AML-193 (cell line): ENCODE measurements around the gene LRRC3C.
A peak's percentile ranks its signal among the peaks of the same experiment; 100 is the strongest.

Source experiments
- DNase-seq, 2 experiments: peaks; one replicate each; lab custom pipeline; 2025; lab: John Stamatoyannopoulos, UW

Gene LRRC3C

DNA sequence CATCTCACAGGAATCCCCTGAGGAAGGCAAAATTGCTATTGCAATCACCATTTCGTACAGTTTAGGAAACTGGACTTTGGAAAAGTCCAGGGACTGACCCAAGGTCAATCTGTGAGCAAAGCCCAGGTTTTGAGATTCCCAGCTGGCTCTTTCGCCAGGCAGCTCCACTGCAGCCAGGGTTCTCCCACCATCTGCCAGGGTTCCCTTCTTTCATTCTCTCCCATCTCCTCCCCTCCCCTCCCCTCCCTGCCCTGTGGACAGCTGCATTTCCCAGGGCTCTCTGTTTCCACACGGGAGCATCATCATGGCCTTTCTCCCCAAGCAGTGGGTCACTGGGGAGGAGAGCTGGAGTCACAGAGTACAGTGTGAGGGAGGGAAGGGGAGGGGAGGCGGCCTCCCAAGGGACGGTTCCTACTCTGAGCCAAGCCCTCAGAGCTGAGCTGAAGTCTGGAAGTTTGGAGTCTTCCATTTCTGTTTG, 23.4 kb downstream of the LRRC3C start:
- no peak for DNase-seq

DNA sequence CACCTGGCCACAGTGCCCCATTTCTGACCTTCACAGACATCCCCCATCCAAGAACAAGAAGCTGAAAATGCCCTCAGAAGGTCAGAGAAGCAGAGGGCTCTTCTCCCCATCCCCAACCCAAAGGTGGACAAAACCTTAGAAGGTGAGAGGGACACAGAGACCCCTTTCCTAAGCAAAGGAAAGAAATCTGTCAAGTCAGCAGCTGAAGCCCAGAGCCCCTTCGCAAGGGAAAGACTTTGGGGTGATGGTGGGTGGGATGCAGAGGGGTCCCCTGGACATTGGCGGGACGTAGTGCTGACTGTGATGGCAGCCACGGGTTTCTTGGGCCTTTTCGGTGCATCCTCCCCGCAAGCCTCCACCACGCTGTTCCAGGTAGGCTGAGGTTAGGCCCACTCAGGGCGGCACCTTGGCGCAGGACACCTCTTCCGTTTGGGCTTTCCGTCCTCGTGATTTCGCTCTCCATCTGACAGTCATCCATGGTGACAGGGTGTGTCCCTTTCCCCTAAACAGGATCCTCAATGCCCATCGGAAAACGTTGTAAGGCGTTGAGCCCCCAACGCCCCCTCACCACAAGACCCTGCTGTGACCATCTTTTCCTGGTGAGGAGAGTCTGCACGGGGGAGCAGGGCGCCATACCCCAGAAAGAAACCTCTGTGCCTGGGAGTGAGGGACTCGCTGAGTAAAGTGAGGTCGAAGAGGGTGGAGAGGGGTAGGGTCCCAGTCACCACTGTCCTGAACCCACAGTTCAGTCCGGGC, 24.6 kb downstream of the LRRC3C start:
- no peak for DNase-seq

DNA sequence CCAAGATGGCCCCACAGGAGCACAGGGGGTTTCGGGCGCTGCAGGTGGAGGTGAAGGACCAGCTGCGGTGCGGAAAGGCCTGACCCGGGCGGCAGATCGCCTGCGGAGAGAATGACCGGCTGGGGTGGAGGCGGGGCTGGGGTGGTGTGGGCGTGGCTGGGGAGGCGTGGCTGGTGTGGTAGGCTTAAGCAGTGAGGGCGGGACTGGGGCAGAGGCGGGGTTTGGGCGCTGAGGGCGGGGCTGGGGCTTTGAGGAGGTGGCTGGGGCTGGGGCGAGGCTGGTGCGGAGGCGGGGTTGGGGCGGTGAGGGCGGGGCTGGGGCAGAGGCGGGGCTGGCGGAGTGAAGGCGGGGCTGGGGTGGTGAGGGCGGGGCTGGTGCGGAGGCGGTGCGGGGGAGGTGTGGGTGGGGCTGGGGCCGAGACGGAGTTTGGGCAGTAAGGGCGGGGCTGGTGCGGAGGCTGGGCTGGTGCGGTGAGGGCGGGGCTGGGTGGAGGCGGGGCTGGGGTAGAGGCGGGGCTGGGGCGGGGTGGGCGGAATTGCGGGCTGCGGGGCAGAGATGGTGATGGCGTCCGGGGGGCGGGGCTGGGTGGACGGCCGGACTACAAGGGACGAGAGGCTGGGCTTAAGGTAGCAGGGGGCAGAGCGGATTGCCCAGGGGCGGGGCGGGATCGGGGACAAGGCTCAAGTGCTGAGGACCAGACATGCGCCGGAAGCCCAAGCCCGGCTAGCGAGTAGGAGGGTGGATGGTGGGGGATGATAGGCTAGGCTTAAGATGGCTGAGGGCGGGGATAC, 25.3 kb downstream of the LRRC3C start:
- DNase-seq = peak; percentile 96 to 97

DNA sequence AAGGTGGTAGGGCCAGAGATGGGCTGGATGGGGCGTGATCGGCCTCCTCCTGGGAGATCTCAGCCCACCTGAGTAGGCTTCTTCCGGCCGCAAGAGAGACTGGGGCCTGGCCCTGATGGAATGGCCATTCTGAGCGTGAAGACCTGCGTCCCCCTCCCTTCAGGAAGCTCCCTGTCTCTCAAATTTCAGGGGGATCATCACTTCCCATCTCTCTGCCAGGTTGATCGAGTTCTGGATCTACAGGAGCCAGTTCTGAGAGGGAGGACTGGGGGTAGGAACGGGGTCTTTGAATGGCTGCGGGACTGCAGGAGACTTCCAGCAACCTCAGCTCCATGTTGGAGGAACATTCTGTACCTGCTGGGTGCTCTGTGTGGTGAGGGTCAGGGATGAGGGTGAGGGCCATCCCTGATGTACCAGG, 25.9 kb downstream of the LRRC3C start:
- no peak for DNase-seq

DNA sequence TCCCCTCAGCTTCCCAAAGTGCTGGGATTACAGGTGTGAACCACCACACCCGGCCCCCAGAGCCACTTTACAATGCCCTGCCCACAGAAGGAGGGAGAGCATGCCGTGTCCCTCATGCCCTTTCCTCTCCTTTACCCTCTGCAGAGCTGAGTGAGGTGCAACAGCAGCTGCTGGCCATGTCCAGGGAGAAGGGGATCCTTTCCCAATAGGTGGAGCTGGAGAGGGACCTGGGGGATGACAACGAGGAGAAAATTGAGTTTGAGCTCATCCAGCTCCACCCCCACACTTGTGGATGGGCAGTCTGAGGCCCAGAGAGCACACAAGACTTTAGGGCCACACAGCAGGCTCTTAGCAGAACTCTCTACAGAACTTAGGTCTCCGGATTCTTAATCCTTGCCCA, 27.3 kb downstream of the LRRC3C start:
- DNase-seq = no peak

DNA sequence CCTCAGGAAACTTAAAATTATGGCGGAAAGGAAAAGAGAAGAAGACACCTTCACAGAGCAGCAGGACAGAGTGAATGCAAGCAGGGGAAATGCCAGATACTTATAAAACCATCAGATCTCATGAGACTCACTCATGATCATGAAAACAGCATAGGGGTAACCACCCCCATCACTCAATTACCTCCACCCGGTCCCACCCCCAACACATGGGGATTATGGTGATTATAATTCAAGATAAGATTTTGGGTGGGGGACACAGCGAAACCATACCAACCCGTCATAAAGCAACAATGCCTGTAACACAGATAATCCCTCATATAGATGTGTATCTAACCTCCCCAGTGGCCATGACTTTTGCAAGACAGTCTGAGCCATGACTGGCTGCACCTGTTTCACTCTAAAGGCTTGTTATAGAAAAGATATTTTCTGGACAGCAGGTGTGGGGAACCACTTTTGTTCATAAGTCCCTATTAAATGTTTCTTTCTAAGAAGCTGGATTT, 28.2 kb downstream of the LRRC3C start:
- no peak for DNase-seq

DNA sequence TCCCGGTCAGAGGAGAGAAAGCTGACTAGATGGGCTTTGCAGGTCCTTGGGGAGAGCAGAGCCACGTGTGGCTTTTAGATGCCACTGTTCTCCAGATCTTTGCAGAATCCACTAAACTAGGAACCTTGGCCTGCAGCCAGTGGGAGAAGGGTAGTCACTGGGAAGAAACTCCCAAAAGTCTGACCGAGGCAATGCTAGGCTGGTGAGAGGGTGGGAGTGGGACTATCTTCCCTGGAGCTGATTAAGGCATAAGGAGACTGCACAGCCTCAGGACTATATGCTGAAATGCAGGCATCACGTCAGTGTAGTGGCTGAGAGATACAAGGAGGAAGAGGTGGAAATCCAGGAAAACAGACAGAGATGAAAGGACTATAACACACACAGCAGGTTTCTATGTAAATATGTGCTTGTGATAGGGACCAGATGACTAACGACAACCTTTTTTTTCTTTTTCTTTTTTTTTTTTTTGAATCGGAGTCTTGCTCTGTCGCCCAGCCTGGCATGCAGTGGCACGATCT, 33.1 kb downstream of the LRRC3C start:
- DNase-seq = no peak

DNA sequence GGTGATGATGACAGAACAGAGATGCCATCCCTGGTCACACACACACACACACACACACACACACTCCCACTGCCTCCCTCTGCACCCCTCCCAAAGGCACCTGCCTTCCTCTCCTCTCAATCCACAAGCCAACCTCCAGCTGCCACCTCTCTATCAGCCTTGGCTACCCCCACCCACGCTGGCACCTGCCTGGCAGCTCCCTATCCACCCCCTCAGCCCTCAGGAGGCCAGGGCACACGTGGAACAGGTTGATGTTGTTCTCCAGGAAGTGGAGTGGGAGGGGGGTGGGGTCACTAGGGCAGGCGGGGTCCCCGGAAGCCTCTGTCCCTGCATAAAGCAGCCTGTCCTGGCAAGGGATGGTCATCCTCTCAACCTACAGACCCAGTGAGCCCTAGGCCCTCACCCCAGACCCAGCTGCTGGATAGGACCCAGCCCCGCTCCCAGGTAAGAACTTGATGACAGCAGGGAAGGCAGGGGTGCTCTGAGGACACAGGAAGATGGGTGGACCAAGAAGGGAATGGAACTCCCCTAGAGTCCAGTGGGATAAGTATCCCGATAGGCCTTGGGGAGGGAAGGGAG, 35.2 kb downstream of the LRRC3C start, which contains the start of gene GSDMA:
TSS of gene GSDMA (plus strand) at position 363 of the 579 bp plus-strand sequence. CDS start 2,684 bp downstream, outside the sequence.
- DNase-seq = no peak

DNA sequence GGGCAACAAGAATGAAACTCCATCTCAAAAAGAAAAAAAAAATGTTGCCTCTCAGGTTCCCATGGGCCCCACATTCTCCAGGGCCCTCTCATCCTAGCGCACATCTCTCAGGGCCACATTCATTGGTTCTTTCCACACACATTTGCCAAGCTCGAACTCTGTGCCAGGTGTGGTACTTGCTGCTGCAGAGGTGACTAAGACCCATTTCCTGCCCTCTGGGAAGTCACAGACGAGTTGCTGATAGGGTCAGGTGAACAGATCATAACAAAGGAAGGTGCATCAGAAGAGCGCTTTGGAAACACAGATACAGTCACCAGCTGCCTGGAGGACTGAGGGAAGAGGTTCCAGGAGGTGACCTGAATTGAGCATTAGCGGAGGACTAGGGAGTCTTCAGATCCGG, 36.3 kb downstream of the LRRC3C start:
- DNase-seq = no peak

DNA sequence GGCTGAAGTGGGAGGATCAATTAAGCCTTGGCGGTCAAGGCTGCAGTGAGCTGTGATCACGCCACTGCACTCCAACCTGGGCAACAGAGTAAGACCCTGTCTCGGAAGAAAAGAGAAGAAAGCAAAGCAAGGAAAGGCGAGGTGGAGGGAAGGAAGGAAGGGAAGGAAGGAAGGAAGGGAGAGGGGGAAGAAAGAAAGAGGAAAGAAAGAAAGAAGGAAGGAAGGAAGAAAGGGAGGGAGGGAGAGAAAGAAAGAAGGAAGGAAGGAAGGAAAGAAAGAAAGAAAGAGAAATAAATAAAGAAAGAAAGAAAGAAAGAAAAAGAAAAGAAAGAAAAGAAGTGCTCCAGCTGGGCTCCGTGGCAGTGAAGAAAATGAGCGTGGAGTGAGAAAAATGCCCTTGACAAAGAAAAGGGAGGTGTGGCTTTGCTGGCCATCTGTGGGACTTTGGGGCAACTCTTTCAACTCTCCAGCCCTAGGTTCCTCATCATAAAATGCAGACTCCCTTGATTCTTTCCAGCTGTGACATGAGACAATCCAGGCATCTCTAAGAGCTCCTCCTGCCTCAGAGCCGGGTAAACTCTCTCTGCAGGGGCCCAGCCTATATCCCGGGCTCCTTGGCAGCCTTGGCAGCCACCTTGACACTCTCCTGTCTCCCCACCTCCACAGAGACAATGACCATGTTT, 37.6 kb downstream of the LRRC3C start:
- DNase-seq = no peak

DNA sequence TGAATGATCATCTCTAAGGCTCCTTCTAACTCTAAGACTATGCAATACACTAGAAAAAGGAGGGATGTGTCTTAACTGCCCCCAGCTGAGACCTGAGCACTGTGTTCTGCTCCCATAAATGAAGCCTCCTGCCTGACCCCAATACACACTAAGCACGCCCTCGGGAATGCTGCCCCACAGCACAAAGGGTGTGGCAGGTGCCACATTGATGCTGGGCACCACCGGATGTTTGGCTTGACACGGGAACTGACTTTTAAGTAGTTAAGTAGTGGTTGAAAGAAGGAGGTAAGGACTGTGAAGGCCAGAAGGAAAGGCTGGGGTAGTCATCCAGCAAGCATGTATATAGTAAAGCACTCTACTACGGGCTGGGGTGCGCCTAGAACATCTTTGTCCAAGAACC, 39.2 kb downstream of the LRRC3C start:
- no peak for DNase-seq

DNA sequence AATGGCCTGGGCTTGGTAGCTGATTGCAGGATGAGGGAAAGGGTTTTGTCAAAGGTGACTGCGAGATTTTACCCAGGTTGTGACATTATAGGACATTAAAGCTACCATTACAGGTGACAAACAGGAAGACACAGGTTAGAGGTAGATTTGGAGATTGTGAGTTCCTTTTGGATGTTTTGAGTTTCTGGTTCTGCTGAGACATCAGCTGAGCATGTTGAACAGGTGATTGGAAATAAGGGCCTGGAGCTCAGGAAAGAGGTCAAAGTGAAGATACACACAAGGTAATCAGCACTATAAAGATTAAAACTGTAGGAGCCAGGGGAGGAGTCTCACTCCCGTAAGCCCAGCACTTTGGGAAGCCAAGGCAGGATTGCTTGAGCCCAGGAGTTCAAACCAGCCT, 41.2 kb downstream of the LRRC3C start:
- DNase-seq = no peak

DNA sequence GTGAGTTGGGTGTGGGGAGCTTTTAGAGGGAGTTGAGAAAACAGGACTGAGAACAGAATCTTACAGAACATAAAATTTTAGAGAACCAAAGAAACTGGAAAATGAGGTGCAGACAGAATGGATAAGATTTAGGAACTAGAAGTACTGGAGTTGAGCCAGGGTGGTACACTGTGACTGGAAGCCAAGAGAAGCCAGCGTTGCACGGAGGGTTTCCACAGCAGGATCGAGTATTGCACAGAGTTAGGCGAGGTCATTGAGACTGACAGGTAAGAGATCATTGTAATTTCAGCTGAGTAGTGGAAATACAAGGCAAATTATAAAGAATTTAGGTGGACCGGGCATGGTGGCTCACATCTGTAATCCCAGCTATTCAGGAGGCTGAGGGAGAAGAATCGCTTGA, 41.8 kb downstream of the LRRC3C start:
- DNase-seq = no peak

DNA sequence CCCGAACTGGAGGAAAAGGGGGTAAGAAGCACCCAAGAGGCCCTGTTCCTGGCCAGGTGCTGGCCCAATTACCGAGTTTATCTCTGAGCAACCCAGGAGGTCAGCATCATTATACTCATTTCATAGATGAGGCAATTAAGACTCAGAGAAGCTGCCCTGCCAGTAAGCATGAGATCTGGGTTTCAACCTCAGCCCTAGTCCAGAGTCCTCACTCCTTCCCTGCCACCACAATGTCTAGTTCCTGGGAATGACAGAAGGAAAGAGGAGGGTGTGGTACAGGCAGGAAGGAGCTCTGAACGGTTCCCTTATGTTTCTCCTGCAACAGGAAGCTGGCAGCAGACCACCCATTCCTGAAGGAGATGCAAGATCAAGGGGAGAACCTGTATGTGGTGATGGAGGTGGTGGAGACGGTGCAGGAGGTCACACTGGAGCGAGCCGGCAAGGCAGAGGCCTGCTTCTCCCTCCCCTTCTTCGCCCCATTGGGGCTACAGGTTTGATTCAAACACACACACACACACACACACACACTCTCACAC, 42.7 kb downstream of the LRRC3C start:
- no peak for DNase-seq

DNA sequence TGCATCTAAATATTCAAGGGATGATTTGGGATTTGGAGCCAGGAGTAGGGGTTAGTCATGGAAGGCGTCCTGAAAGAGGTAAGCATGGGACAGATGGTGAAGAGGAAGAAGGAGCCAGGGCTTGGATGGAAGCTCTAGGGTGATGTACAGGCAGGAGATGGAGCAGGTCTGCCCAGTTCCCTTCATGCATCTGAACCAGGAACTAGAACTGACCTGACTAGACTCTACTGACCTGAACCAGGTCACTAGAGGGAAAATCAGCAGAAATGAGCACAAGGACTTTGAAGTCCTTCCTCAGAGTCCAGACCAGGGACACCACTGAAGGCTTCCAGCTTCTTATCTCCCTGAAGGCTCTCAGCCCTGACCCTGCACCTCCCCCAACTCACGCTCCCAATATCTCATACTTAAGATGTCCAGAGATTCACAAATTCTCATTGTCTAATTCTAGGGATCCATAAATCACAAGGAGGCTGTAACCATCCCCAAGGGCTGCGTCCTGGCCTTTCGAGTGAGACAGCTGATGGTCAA, 43.6 kb downstream of the LRRC3C start:
- no peak for DNase-seq

DNA sequence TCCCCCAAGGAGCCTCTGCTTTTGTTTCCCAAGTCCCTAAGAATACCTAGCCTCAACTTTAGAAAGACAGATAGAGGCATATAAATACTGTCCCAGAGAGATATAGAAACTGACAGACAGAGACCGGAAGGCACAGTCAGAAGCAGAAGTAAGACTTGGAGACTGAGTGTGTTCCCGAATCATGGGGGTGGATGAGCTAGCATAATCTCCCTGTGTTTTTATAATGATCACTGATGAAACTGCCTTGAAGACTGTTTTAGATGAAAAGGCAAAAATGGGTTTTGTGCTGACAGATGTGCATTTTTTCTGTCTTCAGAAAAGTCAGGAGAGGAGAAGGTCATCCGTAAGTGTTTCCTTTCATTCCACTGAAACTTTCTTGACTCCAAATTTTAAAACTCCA, 44.7 kb downstream of the LRRC3C start:
- DNase-seq = peak; percentile 36 to 46

DNA sequence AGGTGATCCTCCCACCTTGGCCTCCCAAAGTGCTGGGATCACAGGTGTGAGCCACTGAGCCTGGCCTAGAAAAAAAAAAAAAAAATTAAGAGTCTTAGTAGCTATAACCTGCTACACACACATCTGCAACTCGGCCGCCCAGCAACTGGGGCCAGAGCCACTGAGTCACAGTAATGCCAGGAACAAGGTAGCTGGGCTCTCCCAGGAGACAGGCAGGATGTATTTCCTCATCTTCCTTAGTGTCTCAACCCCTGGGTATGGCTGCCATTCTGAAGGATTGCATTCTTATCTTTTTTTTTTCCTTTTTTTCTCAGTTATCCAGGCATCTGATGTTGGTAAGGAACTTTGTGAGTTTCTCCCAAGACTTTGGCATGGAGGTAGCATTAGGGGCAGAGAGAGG, 46.0 kb downstream of the LRRC3C start:
- DNase-seq = no peak

DNA sequence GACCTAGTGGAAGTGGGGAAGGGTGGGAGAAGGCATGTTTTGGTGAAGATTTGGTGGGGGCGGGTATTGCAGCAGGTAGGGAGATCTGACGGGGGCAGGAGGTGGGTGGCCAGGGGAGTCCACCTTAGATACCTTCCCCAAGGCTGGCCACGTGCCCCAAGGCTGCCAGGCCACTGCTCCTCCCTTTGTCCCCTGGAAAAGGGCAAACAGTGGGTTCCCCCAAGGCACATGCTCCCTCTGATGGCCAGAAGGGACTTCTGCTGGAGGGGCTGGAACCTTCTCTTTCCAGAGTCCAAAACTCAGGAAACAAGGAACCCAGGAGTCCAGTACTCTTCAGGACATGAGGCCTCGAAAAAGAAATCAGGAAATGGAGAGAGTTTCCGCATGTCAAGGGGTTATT, 46.9 kb downstream of the LRRC3C start:
- no peak for DNase-seq

DNA sequence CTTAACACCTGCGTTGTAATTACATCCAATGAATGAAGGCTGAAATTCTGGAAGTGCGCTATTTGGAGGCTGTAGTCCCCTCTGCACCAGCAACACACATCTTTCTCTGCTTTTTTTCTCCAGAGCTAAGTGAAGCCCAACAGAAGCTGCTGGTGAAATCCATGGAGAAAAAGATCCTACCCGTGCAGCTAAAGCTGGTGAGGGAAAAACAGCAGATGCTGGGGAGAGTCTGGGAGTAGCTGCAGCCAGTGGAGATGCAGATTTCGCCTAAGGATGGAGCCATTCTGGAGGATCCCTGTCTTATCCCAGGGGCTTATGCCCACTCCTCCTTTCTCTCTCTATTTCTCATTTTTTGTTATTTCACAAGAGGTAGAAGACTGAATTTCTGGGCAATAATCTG, 48.3 kb downstream of the LRRC3C start:
- DNase-seq = no peak

DNA sequence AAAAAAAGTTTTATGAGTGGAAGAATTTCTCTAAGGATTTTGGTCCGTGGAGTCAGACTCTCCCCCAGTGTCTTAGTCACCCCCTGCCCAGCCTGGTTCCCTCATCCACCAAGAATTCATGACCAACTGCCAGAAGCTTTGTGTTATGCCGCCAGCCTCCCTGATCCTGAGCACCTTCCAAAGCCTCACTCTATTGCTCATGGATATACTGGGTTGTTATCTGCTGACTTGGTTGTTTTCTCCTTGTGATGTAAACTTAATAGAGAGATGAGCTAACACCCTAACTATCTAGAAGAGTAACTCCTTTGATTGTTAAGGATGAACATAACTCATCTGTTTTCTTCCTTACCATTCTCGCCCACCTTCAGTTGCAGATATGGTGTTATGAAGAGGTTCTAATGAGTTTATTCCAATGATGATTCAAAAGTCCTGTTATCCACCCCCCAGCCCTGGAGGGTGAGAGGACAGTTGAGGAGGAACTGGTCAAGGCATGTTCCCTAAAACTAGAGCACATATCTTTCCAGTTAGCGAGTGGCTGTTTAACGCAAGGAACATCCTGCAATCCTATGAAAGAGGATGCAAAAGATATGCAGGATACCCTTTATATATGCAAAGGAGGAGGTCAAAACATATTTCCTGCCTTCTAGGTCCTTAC, 51.6 kb downstream of the LRRC3C start:
- no peak for DNase-seq

DNA sequence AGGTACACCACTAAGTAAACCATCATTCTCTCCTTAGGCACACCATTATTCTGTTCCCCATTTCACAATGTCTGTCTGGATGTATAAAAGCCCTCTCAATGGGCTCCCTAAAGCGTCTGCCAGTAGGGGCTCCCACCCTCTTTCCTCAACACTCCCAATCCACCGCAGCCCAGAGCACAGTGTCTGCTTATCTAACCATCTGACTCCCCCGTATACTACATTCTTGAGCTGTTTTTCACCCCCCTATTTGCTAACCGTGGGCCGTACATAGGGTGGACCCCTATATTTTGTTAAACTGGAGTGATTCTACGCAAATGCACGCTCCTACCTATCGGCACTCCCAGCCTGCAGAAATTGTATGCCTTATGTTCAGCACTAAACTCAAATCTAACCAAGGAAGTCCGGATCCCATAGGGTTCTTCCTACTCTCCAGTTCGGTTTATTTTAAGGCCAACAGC, 52.4 kb downstream of the LRRC3C start:
- DNase-seq = peak; percentile 72 to 78
